HK-2 (cell line): ENCODE data around the gene YWHAH.
"Not testable (repeated sequence)": the region's sequence is repeated elsewhere in the genome, so short reads cannot be mapped to it uniquely, and the experiment has no call there.

Source experiments
- DNase-seq: peaks from one replicate; pipeline ENCODE4 v3.0.0-alpha.2; 2018; ENCODE audit not compliant: unreplicated experiment

YWHAH gene

GRCh38 chr22:31981976-31982375, 37.6 kb downstream of the YWHAH start:
- DNase-seq = not testable (repeated sequence)

- DNase-seq = no peak
These were observed 39.7 kb downstream of the YWHAH start for GRCh38 chr22:31983911-31984656.

GRCh38 chr22:31987218-31987617, 42.9 kb downstream of the YWHAH start:
- no peak for DNase-seq

GRCh38 chr22:31991102-31991839, 46.9 kb downstream of the YWHAH start:
- DNase-seq = no peak

GRCh38 chr22:31995046-31995445, 50.7 kb downstream of the YWHAH start:
- no peak for DNase-seq

- DNase-seq = no peak
These were observed 51.5 kb downstream of the YWHAH start for GRCh38 chr22:31995807-31996206.

- no peak for DNase-seq
These were observed 54.5 kb downstream of the YWHAH start for GRCh38 chr22:31998784-31999385.

- DNase-seq = no peak
These were observed 55.8 kb downstream of the YWHAH start for GRCh38 chr22:32000181-32000580.

GRCh38 chr22:32005453-32005852, 61.1 kb downstream of the YWHAH start:
- DNase-seq = no peak
